ENCODE results near the gene BARD1.
A peak's percentile ranks its signal among the peaks of the same experiment; 100 is the strongest.
"Not testable (repeated sequence)": the region's sequence is repeated elsewhere in the genome, so short reads cannot be mapped to it uniquely, and the experiment has no call there.

The BARD1 gene

GRCh38 chr2:214808981-214809750, at the start of gene BARD1:
TSS of gene BARD1 (minus strand) at chr2:214809683. CDS start at chr2:214809569, 114 bp downstream.
- DNase-seq, result no peak

GRCh38 chr2:214856137-214856536, 46.7 kb upstream of the BARD1 start:
- no peak for DNase-seq

- DNase-seq, result no peak
Observed at GRCh38 chr2:214853906-214854305, 44.4 kb upstream of the BARD1 start.

GRCh38 chr2:214843823-214844222, 34.3 kb upstream of the BARD1 start:
- no peak for DNase-seq

GRCh38 chr2:214839464-214839863, 30.0 kb upstream of the BARD1 start:
- no peak for DNase-seq

GRCh38 chr2:214837466-214837865, 28.0 kb upstream of the BARD1 start:
- DNase-seq, result no peak

- no peak for DNase-seq
Observed at GRCh38 chr2:214836568-214836967, 27.1 kb upstream of the BARD1 start.

GRCh38 chr2:214830794-214831346, 21.4 kb upstream of the BARD1 start:
- DNase-seq, result no peak

- DNase-seq, result no peak
Observed at GRCh38 chr2:214816008-214816533, 6.6 kb upstream of the BARD1 start.

- DNase-seq, result no peak
Observed at GRCh38 chr2:214810671-214811070, 1.2 kb upstream of the BARD1 start.

- peak; percentile 80 to 85 for DNase-seq
Observed at GRCh38 chr2:214809751-214810564, 475 bp upstream of the BARD1 start.

GRCh38 chr2:214807653-214808052, 1.8 kb downstream of the BARD1 start:
- no peak for DNase-seq

- no peak for DNase-seq
Observed at GRCh38 chr2:214801768-214802397, 7.6 kb downstream of the BARD1 start.

- no peak for DNase-seq
Observed at GRCh38 chr2:214801068-214801467, 8.4 kb downstream of the BARD1 start.

GRCh38 chr2:214800180-214800579, 9.3 kb downstream of the BARD1 start:
- DNase-seq, result no peak

- DNase-seq, result no peak
Observed at GRCh38 chr2:214796911-214797310, 12.6 kb downstream of the BARD1 start.

GRCh38 chr2:214783181-214783580, 26.3 kb downstream of the BARD1 start:
- not testable (repeated sequence) for DNase-seq

GRCh38 chr2:214782671-214783070, 26.8 kb downstream of the BARD1 start:
- DNase-seq, result no peak

GRCh38 chr2:214781226-214781625, 28.3 kb downstream of the BARD1 start:
- no peak for DNase-seq

GRCh38 chr2:214775971-214776370, 33.5 kb downstream of the BARD1 start:
- DNase-seq, result no peak

GRCh38 chr2:214774108-214774507, 35.4 kb downstream of the BARD1 start:
- no peak for DNase-seq

- DNase-seq, result no peak
Observed at GRCh38 chr2:214772443-214773015, 37.0 kb downstream of the BARD1 start.

GRCh38 chr2:214765180-214765579, 44.3 kb downstream of the BARD1 start:
- DNase-seq, result no peak
